ENCODE data around the gene NRG3. TPM values are rescaled to one million over a fixed set of nuclear protein-coding genes. Genes with fewer than 3 reads are reported as not detected.

NRG3 gene
- total and polyA plus RNA-seq, 12 donors: 0.03 to 0.73 (median 0.13) TPM; not detected in 5

DNA sequence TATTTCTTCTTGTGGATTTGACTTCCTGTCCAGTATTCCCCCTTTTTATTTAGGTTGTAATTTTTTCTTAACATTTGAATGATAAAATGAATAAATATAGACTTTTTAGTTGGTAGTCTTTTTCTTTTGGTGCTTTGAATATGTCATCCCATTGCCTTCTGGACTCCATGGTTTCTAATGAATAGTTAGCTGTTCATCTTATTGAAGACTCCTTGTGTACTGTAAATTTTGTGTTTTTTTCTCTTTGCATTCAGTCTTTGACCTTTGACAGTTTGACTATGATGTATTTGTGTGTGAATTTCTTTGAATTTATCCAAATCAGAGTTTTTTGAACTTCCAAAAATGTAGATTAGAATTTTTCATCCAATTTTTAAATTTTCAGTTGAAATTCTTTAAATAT, 554.3 kb downstream of the NRG3 start:
- Histone ChIP-seq H3K9me3 (peaks cover 0 to 60% (median 17%) of the 10 kb centered on the region in 11 donors), H3K27ac (no peak overlapping the region), H3K4me1 (no peaks in the 10 kb centered on the region), H3K36me3 (no peaks in the 10 kb centered on the region), H3K27me3 (no peaks in the 10 kb centered on the region), H3K4me3 (no peak overlapping the region)
- DNase-seq (no peak), ATAC-seq (no peak)
- TF ChIP-seq CTCF (IDR thresholded peaks at IDR 0.05): no peak
- intact Hi-C loops (cut with DNase I): no loop called here

DNA sequence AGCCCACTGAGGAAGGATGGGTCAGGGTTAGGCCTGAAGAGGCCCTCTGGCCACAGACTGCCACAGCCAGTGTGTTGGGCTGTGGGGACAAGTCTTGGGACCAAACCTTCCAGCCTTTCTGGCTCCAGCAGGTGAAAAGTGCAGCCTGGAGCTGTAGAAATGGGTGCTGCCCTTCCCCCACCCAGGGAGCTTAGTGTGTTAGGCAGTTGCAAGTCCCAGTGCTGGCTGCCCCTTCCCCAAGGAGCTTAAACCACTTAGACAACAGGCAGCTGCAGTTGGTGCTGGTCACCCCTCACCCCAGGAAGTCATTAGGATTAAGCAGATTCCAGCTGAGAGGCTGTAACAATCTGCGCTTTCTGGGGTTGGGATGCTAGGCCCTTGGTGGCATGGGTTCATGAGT, 563.3 kb downstream of the NRG3 start:
- no peak for TF ChIP-seq CTCF (IDR thresholded peaks at IDR 0.05)
- DNase-seq: no peak
- intact Hi-C loops (cut with DNase I): no loop called here
- no peak for ATAC-seq
- H3K4me1 ChIP-seq: no peaks in the 10 kb centered on the region
- H3K4me3 ChIP-seq: no peak overlapping the region
- peaks cover 0 to 46% (median 8%) of the 10 kb centered on the region in 11 donors for H3K9me3 ChIP-seq
- no peaks in the 10 kb centered on the region for H3K36me3 ChIP-seq
- H3K27ac ChIP-seq: no peak overlapping the region
- WGBS, 2 donors: 96 to 100% methylated on average over 1 of the region's 1 CpG
- H3K27me3 ChIP-seq: no peaks in the 10 kb centered on the region

GRCh38 chr10:82440775-82441174, 565.8 kb downstream of the NRG3 start:
- DNase-seq: no peak
- Histone ChIP-seq H3K4me3 (no peak overlapping the region), H3K27me3 (no peaks in the 10 kb centered on the region), H3K9me3 (peaks cover 0 to 23% (median 6%) of the 10 kb centered on the region in 11 donors), H3K36me3 (no peaks in the 10 kb centered on the region), H3K27ac (no peak overlapping the region), H3K4me1 (no peaks in the 10 kb centered on the region)
- intact Hi-C loops (cut with DNase I): no loop called here
- TF ChIP-seq CTCF (IDR thresholded peaks at IDR 0.05): no peak
- no peak for ATAC-seq

DNA sequence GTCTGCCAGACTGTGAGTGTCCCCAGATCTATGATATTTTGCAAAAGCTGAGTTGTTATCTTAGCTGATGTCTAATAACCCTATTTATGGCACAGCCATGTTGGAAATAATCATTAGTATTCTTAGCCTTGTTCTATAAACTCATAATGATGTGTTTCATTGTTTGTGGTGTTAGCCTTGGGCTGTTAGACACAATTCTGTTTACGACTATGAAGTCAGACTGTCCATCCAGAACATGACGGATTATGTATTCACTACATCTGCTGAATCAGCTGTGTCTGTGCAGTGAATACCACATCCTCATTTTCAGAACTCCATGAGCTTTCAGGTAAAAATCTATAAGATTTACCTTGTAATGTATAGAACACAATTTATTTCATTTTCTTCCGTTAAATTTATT, 577.1 kb downstream of the NRG3 start:
- intact Hi-C loops (cut with DNase I): no loop called here
- WGBS, 2 donors: 90 to 91% methylated on average over 3 of the region's 3 CpGs
- no peak for ATAC-seq

More for the DNA sequence above, 577.1 kb downstream of the NRG3 start:
- no peak overlapping the region for H3K27ac ChIP-seq
- H3K9me3 ChIP-seq: no peaks in the 10 kb centered on the region
- DNase-seq: no peak
- no peak overlapping the region for H3K4me3 ChIP-seq
- H3K4me1 ChIP-seq: no peaks in the 10 kb centered on the region
- H3K27me3 ChIP-seq: no peaks in the 10 kb centered on the region
- no peaks in the 10 kb centered on the region for H3K36me3 ChIP-seq
- no peak for TF ChIP-seq CTCF (IDR thresholded peaks at IDR 0.05)

Measured in heart right ventricle (tissue), 16 donors.